PC-3 (cell line): ENCODE data around the gene XCR1.

ENCODE experiments used
- CTCF ChIP-seq: fragments of 300-600 bp; sonication (generic); conservative IDR thresholded peaks from 2 replicates; pipeline ENCODE4 v1.5.1; 2017; ENCODE audit warnings: antibody characterized with exemption, low read depth, mild to moderate bottlenecking, low read length
- EZH2phosphoT487 ChIP-seq: fragments of 300-600 bp; sonication (generic); IDR thresholded peaks from 2 replicates; pipeline ENCODE4 v1.6.1; 2018; ENCODE audit warnings: mild to moderate bottlenecking, antibody characterized with exemption, low read length, borderline replicate concordance

GRCh38 chr3:46061108-46061720, 33.9 kb upstream of the XCR1 start:
- no peak for TF ChIP-seq CTCF
- TF ChIP-seq EZH2phosphoT487 = no peak
